Uterus (tissue), 4 donors: Measurements from ENCODE around the gene GNB1. TPM values are rescaled to one million over a fixed set of nuclear protein-coding genes. Genes with fewer than 3 reads are reported as not detected.
"Not testable (repeated sequence)": the region's sequence is repeated elsewhere in the genome, so short reads cannot be mapped to it uniquely, and the experiment has no call there.

ENCODE experiments used
- DNase-seq, 2 donors: peaks; one replicate each; pipeline ENCODE4 v3.0.0-alpha.2; 2019 to 2020
- H3K27ac ChIP-seq, 2 donors: fragments of 200-600 bp; sonication (generic); 1 replicate in 1 of 2; 2 replicates in 1 of 2; pipeline ENCODE4 v1.5.1; 2016 to 2018
- H3K27me3 ChIP-seq, 2 donors: fragments of 200-600 bp; sonication (generic); one replicate each; pipeline ENCODE4 v1.5.1; 2018 to 2019; ENCODE audit warnings: control low read depth in 1 of 2
- H3K36me3 ChIP-seq, 2 donors: fragments of 200-600 bp; sonication (generic); one replicate each; pipeline ENCODE4 v1.5.1; 2019; ENCODE audit warnings: control low read depth in 1 of 2
- H3K4me1 ChIP-seq, 2 donors: fragments of 200-600 bp; sonication (generic); one replicate each; pipeline ENCODE4 v1.5.1; 2018 to 2019; ENCODE audit warnings: control low read depth in 1 of 2
- H3K4me3 ChIP-seq, 2 donors: fragments of 200-600 bp; sonication (generic); 1 replicate in 1 of 2; 2 replicates in 1 of 2; pipeline ENCODE4 v1.5.1; 2018 to 2019; ENCODE audit warnings: mild to moderate bottlenecking in 1 of 2
- H3K9me3 ChIP-seq, 2 donors: fragments of 200-600 bp; sonication (generic); one replicate each; pipeline ENCODE4 v1.5.1; 2019; ENCODE audit warnings: control low read depth in 1 of 2
- POLR2A ChIP-seq, 2 donors: fragments of 450-650 bp; IDR thresholded peaks; one replicate each; pipeline ENCODE4 v1.6.1; 2016; ENCODE audit warnings: antibody characterized with exemption in 2 of 2, mild to moderate bottlenecking in 1 of 2, moderate library complexity in 1 of 2
- intact Hi-C: fragments of 100-400 bp; cut with DNase I; formaldehyde crosslinking; loops from one replicate; pipeline ENCODE4 v1.15.1; 2023; ENCODE audit warnings: low total_unique reads
- total RNA-seq, 4 donors: library from RNA; depleted of rRNA in 3 of 4; stranded (reverse); fragments of >200 nt in 3 of 4; gene quantifications; one replicate each; pipeline versions ENCODE4 v1.1.0 to v1.2.4, GENCODE V29; 2014 to 2023
- TF ChIP-seq, protein P1 (sequence below), 4 experiments: fragments of 200-600 bp in 2 of 4; fragments of 450-650 bp in 2 of 4; sonication (generic) in 2 of 4; IDR thresholded peaks; one replicate each; pipeline ENCODE4 v1.5.1; 2016 to 2019; ENCODE audit warnings: antibody characterized with exemption in 4 of 4, mild to moderate bottlenecking in 2 of 4, moderate library complexity in 1 of 4
- donor health status: DM: yes; HTN: yes; CAD: no.

The GNB1 gene
- total RNA-seq, 4 donors from 2014 or later = 50.2 to 320 (median 104) TPM

GRCh38 chr1:1862905-1863547 is 27.9 kb downstream of the GNB1 start:
- intact Hi-C loops = no loop called here

DNA sequence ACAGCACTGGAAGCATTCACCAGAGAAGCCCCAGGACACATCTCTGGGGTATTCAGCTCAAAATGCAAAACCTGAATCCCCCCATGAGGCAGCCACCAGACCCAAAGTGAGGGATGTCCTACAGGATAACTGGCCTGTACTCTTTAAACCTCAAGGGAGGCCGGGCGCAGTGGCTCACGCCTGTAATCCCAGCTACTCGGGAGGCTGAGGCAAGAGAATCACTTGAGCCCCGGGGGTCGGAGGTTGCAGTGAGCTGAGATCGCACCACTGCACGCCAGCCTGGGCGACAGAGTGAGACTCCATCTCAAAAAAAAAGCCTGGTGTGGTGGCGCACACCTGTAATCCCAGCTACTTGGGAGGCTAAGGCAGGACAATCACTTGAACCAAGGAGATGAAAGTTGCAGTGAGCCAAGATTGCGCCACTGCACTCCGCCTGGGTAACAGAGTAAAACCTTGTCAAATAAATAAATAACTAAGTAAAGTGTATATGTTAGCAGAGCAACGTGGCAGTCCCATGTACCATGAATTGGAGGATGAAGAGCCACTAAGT is 29.1 kb downstream of the GNB1 start:
- H3K4me1 ChIP-seq = peaks cover 3 to 12% of the 10 kb centered on the region in 2 donors
- intact Hi-C loops, H3K4me3 ChIP-seq, H3K36me3 ChIP-seq, H3K9me3 ChIP-seq, H3K27me3 ChIP-seq, DNase-seq, H3K27ac ChIP-seq: not testable (repeated sequence)

More at GRCh38 chr1:1862905-1863547, 27.9 kb downstream of the GNB1 start:
- Histone ChIP-seq H3K4me1 (peaks cover 3 to 12% of the 10 kb centered on the region in 2 donors), H3K4me3 (no peak overlapping the region), H3K27ac (no peak overlapping the region), H3K36me3 (no peaks in the 10 kb centered on the region), H3K27me3 (no peaks in the 10 kb centered on the region), H3K9me3 (no peaks in the 10 kb centered on the region)
- DNase-seq = no peak
- no peak for TF ChIP-seq POLR2A (IDR thresholded peaks at IDR 0.05)
- TF ChIP-seq, protein P1, sequence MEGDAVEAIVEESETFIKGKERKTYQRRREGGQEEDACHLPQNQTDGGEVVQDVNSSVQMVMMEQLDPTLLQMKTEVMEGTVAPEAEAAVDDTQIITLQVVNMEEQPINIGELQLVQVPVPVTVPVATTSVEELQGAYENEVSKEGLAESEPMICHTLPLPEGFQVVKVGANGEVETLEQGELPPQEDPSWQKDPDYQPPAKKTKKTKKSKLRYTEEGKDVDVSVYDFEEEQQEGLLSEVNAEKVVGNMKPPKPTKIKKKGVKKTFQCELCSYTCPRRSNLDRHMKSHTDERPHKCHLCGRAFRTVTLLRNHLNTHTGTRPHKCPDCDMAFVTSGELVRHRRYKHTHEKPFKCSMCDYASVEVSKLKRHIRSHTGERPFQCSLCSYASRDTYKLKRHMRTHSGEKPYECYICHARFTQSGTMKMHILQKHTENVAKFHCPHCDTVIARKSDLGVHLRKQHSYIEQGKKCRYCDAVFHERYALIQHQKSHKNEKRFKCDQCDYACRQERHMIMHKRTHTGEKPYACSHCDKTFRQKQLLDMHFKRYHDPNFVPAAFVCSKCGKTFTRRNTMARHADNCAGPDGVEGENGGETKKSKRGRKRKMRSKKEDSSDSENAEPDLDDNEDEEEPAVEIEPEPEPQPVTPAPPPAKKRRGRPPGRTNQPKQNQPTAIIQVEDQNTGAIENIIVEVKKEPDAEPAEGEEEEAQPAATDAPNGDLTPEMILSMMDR (IDR thresholded peaks at IDR 0.05) = no peak

- peaks cover 3 to 12% of the 10 kb centered on the region in 2 donors for H3K4me1 ChIP-seq
- intact Hi-C loops = no loop called here
- H3K27ac ChIP-seq = no peak overlapping the region
- DNase-seq = no peak
- H3K9me3 ChIP-seq = no peaks in the 10 kb centered on the region
- no peak overlapping the region for H3K4me3 ChIP-seq
- no peaks in the 10 kb centered on the region for H3K36me3 ChIP-seq
- H3K27me3 ChIP-seq = no peaks in the 10 kb centered on the region
- TF ChIP-seq, protein P1 (IDR thresholded peaks at IDR 0.05) = no peak
- no peak for TF ChIP-seq POLR2A (IDR thresholded peaks at IDR 0.05)
Measured at GRCh38 chr1:1861339-1861730, 29.6 kb downstream of the GNB1 start.

GRCh38 chr1:1859970-1860697 is 30.8 kb downstream of the GNB1 start:
- H3K4me3 ChIP-seq, H3K27me3 ChIP-seq, H3K9me3 ChIP-seq, DNase-seq, intact Hi-C loops, H3K36me3 ChIP-seq: not testable (repeated sequence)
- Histone ChIP-seq H3K27ac (peak overlapping the region in 1 of 2 donors; percentile 83), H3K4me1 (peaks cover 3 to 12% of the 10 kb centered on the region in 2 donors)

DNA sequence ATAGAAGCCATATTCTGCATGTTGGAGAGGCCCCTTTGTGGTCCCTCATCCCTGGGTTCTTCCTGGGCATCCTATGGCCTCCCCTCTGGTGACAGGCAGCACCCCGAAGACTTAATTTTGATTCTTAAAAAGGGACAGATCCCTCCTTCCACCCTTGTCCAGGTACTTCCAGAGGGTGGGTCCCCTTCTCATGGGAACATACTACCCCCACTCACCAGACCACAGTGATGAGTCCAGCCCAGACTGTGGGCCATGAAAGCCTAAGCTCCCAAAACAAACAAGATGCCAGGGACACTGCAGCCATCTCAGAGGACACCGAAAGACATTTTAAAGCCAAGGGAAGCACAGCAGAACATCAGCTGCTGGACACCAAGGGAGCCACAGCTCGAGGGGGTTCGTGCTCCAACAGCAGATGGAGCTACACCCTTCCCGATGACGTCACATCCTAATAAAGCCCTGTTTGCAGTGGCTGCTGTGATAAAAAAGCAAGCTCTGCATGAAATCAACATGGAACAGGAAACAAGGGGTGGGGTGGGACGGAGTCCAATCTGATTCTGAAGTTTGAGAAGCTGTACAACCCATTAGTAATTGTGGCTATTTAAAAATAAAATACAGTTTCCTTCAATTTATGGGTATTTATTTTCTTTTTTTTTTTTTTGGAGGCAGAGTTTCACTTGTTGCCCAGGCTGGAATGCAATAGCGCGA is 32.4 kb downstream of the GNB1 start:
- peaks cover 3 to 12% of the 10 kb centered on the region in 2 donors for H3K4me1 ChIP-seq

More for the DNA sequence above, 32.4 kb downstream of the GNB1 start:
- DNase-seq = peak; percentile 63 to 84
- Histone ChIP-seq H3K4me3 (no peak overlapping the region), H3K27me3 (no peaks in the 10 kb centered on the region), H3K9me3 (no peaks in the 10 kb centered on the region), H3K36me3 (no peaks in the 10 kb centered on the region), H3K27ac (peak overlapping the region; percentile 65 to 83)
- intact Hi-C loops = no loop called here
- TF ChIP-seq POLR2A (IDR thresholded peaks at IDR 0.05) = no peak
- TF ChIP-seq, protein P1 (IDR thresholded peaks at IDR 0.05) = peak; percentile 28 to 32 (median 29)
